Tibial artery (tissue), 4 donors: ENCODE measurements around the gene MASP2.

ENCODE experiments used
- DNase-seq, 2 donors: peaks; one replicate each; pipeline ENCODE4 v3.0.0-alpha.2; 2019
- H3K27ac ChIP-seq, 2 donors: fragments of 200-600 bp; sonication (generic) in 1 of 2; 1 replicate in 1 of 2; 2 replicates in 1 of 2; pipeline ENCODE4 v1.5.1; 2018 to 2019; ENCODE audit warnings: mild to moderate bottlenecking in 1 of 2
- H3K27me3 ChIP-seq, 2 donors: fragments of 200-600 bp; sonication (generic) in 1 of 2; one replicate each; pipeline versions ENCODE4 v1.5.1 to v1.6.0; 2016 to 2019
- H3K36me3 ChIP-seq, 3 donors: fragments of 200-600 bp; sonication (generic) in 2 of 3; one replicate each; pipeline ENCODE4 v1.5.1; 2016 to 2019; ENCODE audit warnings: mild to moderate bottlenecking in 2 of 3
- H3K4me1 ChIP-seq, 4 donors: fragments of 200-600 bp; sonication (generic) in 2 of 4; 1 replicate in 3 of 4; 2 replicates in 1 of 4; pipeline ENCODE4 v1.5.1; 2016 to 2019
- H3K4me3 ChIP-seq, 2 donors: fragments of 200-600 bp; sonication (generic) in 1 of 2; 1 replicate in 1 of 2; 2 replicates in 1 of 2; pipeline ENCODE4 v1.5.1; 2018 to 2019; ENCODE audit warnings: mild to moderate bottlenecking in 2 of 2
- H3K9me3 ChIP-seq, 3 donors: fragments of 200-600 bp; sonication (generic) in 1 of 3; one replicate each; pipeline ENCODE4 v1.5.1; 2016 to 2019
- CTCF ChIP-seq, 2 experiments: fragments of 200-600 bp in 1 of 2; fragments of 450-650 bp in 1 of 2; IDR thresholded peaks; one replicate each; pipeline ENCODE4 v1.5.1; 2017 to 2019; ENCODE audit warnings: antibody characterized with exemption in 2 of 2, mild to moderate bottlenecking in 1 of 2, moderate library complexity in 1 of 2
- intact Hi-C: fragments of 100-400 bp; cut with DNase I; formaldehyde crosslinking; loops from one replicate; pipeline ENCODE4 v1.15.0; 2023; ENCODE audit warnings: low total_unique reads

The MASP2 gene

GRCh38 chr1:11059155-11059967 lies 12.3 kb upstream of the MASP2 start:
- no peaks in the 10 kb centered on the region for H3K9me3 ChIP-seq
- H3K4me1 ChIP-seq: peaks cover 0 to 26% (median 22%) of the 10 kb centered on the region in 4 donors
- no peaks in the 10 kb centered on the region for H3K27me3 ChIP-seq
- no peak for DNase-seq
- peak overlapping the region; percentile 56 to 78 for H3K27ac ChIP-seq
- peaks cover 20 to 51% (median 26%) of the 10 kb centered on the region in 3 donors for H3K36me3 ChIP-seq
- intact Hi-C loops: no loop called here
- no peak for TF ChIP-seq CTCF (IDR thresholded peaks at IDR 0.05)
- peak overlapping the region; percentile 92 to 99 for H3K4me3 ChIP-seq

- H3K27ac ChIP-seq: peak overlapping the region; percentile 56 to 78
- DNase-seq: no peak
These were observed 11.6 kb upstream of the MASP2 start for GRCh38 chr1:11058595-11059154.

GRCh38 chr1:11058026-11058425 lies 11.0 kb upstream of the MASP2 start:
- H3K36me3 ChIP-seq: peaks cover 20 to 46% (median 26%) of the 10 kb centered on the region in 3 donors
- intact Hi-C loops: no loop called here
- no peak for TF ChIP-seq CTCF (IDR thresholded peaks at IDR 0.05)
- no peak overlapping the region for H3K4me3 ChIP-seq
- H3K27me3 ChIP-seq: no peaks in the 10 kb centered on the region
- H3K4me1 ChIP-seq: peaks cover 0 to 30% (median 22%) of the 10 kb centered on the region in 4 donors
- H3K27ac ChIP-seq: no peak overlapping the region
- H3K9me3 ChIP-seq: no peaks in the 10 kb centered on the region
- DNase-seq: no peak

More at GRCh38 chr1:11058595-11059154, 11.6 kb upstream of the MASP2 start:
- intact Hi-C loops: no loop called here
- Histone ChIP-seq H3K36me3 (peaks cover 20 to 52% (median 26%) of the 10 kb centered on the region in 3 donors), H3K4me1 (peaks cover 0 to 26% (median 22%) of the 10 kb centered on the region in 4 donors), H3K9me3 (no peaks in the 10 kb centered on the region), H3K27me3 (no peaks in the 10 kb centered on the region), H3K4me3 (peak overlapping the region; percentile 92 to 99)
- no peak for TF ChIP-seq CTCF (IDR thresholded peaks at IDR 0.05)

- Histone ChIP-seq H3K27me3 (no peaks in the 10 kb centered on the region), H3K9me3 (no peaks in the 10 kb centered on the region), H3K4me3 (no peak overlapping the region), H3K36me3 (peaks cover 20 to 44% (median 26%) of the 10 kb centered on the region in 3 donors), H3K27ac (no peak overlapping the region), H3K4me1 (peaks cover 0 to 35% (median 22%) of the 10 kb centered on the region in 4 donors)
- DNase-seq: no peak
- no peak for TF ChIP-seq CTCF (IDR thresholded peaks at IDR 0.05)
- intact Hi-C loops: no loop called here
These were observed 10.4 kb upstream of the MASP2 start for GRCh38 chr1:11057477-11057876.

- Histone ChIP-seq H3K4me3 (no peak overlapping the region), H3K4me1 (peaks cover 0 to 31% (median 19%) of the 10 kb centered on the region in 4 donors), H3K27ac (no peak overlapping the region), H3K9me3 (no peaks in the 10 kb centered on the region), H3K27me3 (no peaks in the 10 kb centered on the region), H3K36me3 (peaks cover 20 to 44% (median 26%) of the 10 kb centered on the region in 3 donors)
- intact Hi-C loops: no loop called here
- TF ChIP-seq CTCF (IDR thresholded peaks at IDR 0.05): no peak
- no peak for DNase-seq
These were observed 9.5 kb upstream of the MASP2 start for GRCh38 chr1:11056504-11056903.
